Iris pigment epithelial cell (primary cell): Measurements from ENCODE around the gene DGKK.

Source experiments
- DNase-seq: peaks from one replicate; pipeline ENCODE4 v3.0.0-alpha.2; 2011; ENCODE audit warnings: low read depth

DGKK gene, protein sequence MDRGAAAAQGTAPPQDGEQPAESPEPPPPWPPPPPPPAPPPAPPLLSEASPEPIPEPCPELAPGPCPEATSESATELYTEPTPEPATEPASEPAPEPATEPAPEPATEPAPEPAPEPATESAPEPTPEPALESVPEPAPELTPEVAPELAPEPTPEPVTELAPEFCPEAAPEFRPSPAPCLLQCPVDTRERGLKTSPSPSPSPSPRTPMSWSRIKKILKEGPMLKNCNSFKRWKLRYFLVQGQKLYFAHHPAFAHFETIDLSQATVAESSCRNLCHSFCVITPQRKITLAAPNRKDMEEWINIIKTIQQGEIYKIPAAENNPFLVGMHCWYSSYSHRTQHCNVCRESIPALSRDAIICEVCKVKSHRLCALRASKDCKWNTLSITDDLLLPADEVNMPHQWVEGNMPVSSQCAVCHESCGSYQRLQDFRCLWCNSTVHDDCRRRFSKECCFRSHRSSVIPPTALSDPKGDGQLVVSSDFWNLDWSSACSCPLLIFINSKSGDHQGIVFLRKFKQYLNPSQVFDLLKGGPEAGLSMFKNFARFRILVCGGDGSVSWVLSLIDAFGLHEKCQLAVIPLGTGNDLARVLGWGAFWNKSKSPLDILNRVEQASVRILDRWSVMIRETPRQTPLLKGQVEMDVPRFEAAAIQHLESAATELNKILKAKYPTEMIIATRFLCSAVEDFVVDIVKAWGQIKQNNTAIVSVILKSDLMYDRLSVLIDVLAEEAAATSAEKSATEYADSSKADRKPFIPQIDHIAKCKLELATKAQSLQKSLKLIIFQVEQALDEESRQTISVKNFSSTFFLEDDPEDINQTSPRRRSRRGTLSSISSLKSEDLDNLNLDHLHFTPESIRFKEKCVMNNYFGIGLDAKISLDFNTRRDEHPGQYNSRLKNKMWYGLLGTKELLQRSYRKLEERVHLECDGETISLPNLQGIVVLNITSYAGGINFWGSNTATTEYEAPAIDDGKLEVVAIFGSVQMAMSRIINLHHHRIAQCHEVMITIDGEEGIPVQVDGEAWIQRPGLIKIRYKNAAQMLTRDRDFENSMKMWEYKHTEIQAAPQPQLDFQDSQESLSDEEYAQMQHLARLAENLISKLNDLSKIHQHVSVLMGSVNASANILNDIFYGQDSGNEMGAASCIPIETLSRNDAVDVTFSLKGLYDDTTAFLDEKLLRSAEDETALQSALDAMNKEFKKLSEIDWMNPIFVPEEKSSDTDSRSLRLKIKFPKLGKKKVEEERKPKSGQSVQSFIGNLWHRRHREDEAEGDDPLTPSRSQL

DNA sequence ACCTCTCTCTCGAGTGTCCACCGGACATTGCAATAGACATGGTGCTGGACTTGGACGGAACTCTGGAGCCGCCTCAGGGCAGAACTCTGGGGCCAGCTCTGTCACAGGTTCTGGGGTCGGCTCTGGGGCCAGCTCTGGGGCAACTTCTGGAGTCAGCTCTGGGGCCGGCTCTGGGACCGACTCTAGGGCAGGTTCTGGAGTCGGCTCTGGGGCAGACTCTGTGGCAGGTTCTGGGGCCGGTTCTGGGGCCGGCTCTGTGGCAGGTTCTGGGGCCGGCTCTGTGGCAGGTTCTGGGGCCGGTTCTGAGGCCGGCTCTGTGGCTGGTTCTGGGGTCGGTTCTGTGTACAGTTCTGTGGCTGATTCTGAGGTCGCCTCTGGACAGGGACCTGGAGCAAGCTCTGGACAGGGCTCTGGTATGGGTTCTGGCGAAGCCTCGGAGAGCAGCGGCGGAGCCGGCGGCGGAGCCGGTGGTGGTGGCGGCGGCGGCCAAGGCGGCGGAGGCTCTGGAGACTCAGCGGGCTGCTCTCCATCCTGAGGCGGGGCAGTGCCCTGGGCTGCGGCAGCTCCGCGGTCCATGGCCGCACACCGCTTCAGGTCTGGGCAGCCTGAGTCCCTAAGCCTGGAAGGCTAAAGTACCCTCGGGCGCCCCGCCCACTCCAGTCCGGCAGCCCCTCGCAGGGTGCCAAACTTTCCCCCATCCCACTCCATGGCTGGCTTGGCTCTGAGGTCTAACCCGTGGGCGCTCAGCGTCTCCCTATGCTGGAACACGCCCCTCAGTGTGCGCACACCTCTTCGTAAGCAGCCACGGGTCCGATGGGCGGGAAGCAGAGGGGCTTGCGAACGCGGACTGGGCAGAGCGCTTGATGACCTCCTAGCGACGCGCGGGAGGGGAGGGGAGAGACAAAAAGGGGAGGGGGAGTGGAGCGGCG, at the start of gene DGKK:
DGKK (minus strand) TSS at position 723 of the 929 bp plus-strand sequence; CDS start at position 576, 147 bp downstream.
- no peak for DNase-seq

GRCh38 chrX:50514811-50515210, 44.2 kb upstream of the DGKK start:
- DNase-seq, result no peak

DNA sequence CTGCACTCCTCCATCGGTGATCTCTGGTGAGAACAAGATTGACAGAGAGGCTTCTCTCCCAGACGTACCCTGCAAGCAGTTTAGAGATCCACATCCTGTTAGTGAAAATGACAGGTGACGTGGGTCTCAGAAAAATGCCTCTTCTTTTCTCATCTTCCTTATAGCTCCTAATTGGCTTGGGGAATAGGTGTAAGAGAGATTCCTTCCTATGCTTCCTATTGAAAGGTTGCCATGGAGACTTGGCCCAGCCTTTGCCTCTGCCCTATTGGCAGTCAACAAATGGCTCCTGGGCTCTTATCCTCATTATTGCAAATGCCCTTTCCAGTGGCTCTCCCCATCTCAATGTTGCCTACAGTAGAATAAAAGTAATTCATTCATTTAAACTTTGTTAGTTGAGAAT, 26.5 kb upstream of the DGKK start:
- DNase-seq, result no peak

GRCh38 chrX:50495616-50496015, 25.0 kb upstream of the DGKK start:
- DNase-seq, result no peak

GRCh38 chrX:50492720-50493119, 22.1 kb upstream of the DGKK start:
- no peak for DNase-seq

GRCh38 chrX:50484662-50485061, 14.0 kb upstream of the DGKK start:
- no peak for DNase-seq

- DNase-seq, result no peak
Observed at GRCh38 chrX:50483283-50483682, 12.7 kb upstream of the DGKK start.

- no peak for DNase-seq
Observed at GRCh38 chrX:50475208-50475607, 4.6 kb upstream of the DGKK start.

DNA sequence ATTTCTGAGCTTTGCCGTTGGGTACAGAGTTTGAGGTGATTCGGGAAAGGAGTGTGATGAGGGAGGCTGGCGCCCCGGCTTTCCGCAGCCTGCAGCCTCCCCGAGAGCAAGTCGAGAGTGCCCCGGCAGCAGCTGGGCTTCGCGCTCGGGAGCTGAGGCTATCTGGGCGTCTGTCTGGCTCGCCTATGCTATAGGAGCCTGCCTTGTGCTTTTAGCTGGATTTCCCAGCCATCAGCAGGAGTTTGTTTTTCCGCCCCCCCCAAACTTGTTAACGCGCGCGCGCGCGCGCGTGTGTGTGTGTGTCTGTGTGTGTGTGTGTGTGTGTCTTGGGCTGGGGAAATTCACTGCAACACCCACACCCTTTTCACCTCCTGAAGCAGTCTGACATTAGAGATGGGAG, 765 bp upstream of the DGKK start:
- DNase-seq, result no peak

DNA sequence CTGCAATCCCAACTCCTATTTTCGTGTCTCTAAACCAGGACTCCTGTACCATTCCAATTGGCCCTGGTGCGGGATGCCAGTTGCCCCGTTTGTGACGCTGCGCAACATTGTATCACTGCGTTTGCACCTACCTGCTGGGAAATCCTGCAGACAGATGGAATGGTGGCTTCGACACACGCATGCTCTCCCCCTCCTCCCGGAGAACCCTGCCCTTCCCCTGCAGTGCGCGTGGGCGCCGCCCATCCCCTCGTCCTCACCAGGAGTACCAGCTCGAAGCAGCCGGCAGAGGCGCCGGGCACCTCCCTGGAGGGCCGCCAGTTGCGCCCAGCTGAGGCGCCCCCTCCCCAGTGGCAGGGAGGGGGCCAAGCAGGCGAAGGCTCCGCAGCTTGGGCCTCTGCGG, 1.4 kb downstream of the DGKK start:
- no peak for DNase-seq

GRCh38 chrX:50459615-50460014, 11.0 kb downstream of the DGKK start:
- DNase-seq, result no peak

DNA sequence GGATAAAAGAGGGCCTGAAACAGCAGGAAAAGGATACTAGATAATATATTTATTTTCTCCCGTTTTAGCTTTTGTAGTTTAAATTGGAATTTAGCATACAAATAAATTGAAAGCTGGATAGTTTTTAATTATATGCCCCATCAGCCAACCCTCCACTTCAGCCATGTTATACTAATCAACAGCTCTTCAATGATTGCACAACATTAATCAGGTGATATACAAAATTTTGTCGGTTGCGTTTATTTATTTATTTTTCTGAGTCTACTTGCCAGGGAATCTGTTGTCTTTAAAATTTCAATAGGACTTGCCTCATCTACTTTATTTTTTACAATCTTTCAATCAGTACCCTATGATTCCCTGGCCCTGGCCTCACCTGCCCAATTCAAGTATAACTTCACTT, 12.1 kb downstream of the DGKK start:
- no peak for DNase-seq

DNA sequence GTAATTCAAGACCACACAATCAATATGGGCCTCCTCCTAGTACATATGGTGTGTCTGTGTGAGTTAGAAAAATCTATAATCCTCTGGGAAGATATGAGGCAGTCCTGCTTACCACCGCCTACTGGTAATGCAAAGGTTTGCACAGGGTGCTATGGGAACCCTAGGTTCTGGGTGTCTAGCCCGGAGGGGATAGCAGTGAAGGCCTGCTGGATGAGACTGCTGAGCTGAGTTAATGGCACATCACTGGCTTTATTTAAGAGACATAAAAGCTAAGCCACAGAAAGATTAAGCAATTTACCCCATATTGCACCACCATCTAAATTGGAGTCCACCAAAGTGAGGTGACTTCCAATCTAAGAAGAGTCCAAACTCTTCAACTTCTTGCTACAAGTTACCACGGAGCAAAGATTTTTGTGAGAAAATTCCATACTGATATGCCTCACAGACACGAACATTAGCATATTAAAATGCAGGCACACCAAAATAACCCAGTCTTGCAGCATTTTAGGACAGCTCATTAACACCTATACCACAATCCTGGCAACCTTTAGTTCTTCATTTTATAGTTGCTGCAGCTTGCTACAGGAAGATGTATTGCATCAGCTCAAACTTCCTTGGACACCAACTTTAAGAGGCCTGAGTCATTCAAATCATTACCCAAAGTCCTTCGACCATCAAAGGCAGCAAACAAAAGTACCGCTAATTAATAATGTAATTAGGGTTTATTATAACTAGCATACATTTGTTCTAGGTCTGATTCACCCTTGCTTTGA, 13.7 kb downstream of the DGKK start:
- DNase-seq, result no peak

DNA sequence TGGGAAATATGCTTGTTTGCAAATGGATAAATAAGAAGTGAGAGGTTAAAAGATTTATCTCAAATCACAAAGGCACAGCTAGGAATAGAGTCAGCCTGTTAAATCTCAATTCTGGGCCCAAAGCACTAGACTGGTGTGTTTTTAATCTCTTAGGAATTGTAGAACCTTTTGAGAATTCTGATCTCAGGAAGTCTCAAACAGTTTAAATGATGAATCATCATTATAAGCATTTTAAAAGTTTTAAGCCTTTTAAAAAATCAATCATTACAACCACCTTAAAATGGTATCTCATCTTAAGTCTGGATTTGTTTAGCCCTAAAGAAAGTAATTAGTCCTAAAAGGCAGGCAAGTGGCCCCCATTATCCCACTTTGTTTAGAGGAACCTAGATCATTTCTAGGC, 17.8 kb downstream of the DGKK start:
- no peak for DNase-seq

GRCh38 chrX:50450324-50450723, 20.3 kb downstream of the DGKK start:
- DNase-seq, result no peak

DNA sequence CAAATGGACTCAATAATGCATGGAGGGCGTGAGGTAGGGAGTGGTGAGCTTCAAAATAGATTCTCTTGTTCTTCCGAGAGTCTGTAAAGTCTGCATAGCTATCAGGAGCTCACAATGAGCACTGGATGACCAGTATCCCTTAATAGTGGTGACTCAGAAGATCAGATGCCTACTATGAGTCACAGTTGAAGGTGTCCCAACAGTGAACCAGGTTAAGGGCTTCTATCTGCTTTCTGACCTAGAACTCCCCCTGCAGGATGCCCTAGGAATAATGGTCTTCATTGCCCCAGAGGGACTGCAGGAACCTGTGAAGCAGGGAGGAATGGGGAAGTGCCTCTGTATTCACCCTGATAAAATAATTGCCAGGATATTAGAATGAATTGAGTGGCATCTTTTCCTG, 22.1 kb downstream of the DGKK start:
- peak; percentile 1 for DNase-seq

DNA sequence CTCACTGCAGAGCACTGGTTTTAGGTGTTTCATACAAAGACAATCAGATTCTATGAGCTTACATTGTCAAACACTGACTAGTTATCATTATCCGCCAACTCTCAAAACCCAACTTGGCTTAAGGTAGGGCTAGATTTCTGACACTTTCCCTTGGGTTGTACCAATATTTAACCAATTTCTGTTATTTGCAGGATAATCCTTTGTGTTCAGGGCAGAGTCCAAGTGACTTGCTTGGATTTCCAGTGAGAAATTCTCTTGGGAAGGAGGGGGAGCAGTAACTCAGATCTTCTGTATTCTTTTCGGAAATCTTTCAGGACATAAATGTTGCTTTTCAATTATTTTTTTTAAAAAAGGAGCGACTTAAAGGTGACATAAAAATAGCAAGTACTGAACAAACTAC, 23.1 kb downstream of the DGKK start:
- no peak for DNase-seq

- DNase-seq, result no peak
Observed at GRCh38 chrX:50442426-50443116, 28.1 kb downstream of the DGKK start.

DNA sequence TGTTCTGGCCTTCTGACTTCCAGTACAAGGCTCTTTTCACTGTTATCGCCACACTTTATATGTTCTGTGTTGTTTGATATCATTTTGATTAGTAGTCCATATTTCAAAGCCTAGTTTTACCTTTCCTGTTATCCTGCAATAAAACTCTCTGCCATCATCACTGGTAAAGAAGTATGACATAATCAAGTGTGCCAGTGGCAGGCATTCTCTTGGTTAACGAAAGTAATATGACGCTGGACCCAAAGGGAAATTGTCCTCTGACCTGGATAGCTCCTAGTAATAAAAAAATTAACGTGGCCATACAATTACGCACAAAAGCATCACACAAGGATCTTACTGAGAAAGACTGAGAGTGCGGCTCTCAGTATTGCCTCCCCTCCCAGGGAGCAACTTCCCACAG, 33.8 kb downstream of the DGKK start:
- DNase-seq, result no peak

DNA sequence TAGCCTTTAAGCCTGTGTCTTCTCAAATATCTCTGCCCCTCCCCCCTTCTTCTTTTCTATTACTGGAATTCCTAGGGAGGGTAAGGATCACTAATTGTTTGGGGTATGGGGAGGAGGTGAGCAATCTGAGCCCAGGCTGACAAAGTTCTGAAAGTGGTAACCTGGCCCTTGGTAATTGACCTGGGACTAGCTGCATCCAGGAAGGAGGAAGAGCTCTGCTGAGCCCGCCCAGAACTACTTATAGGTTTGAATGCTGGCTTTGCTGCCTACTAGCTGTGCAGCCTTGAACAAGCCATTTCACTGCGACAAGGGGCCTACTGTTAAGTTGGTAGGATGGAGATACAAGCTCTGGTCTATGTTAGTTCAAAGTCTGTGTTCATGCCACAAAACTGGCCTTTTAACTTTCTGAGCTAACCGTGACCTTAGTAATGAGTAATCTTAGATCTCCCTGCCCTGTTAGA, 37.8 kb downstream of the DGKK start:
- no peak for DNase-seq
